SKM-1 (cell line): Measurements from ENCODE around the gene TTLL10.
"Not testable (repeated sequence)": the region's sequence is repeated elsewhere in the genome, so short reads cannot be mapped to it uniquely, and the experiment has no call there.

Experiments used
- DNase-seq: peaks from one replicate; lab custom pipeline; 2025; ENCODE audit not compliant: unreplicated experiment; lab: John Stamatoyannopoulos, UW

TTLL10 gene

GRCh38 chr1:1140673-1141072 is 33.0 kb upstream of the TTLL10 start:
- DNase-seq = no peak

- no peak for DNase-seq
Observed at GRCh38 chr1:1141244-1141910, 32.3 kb upstream of the TTLL10 start.

GRCh38 chr1:1141911-1142250 is 31.8 kb upstream of the TTLL10 start:
- no peak for DNase-seq

- not testable (repeated sequence) for DNase-seq
Observed at GRCh38 chr1:1142352-1142751, 31.3 kb upstream of the TTLL10 start.

GRCh38 chr1:1142844-1143243 is 30.8 kb upstream of the TTLL10 start:
- DNase-seq = no peak

- DNase-seq = no peak
Observed at GRCh38 chr1:1143636-1144035, 30.0 kb upstream of the TTLL10 start.

- DNase-seq = no peak
Observed at GRCh38 chr1:1144122-1144842, 29.4 kb upstream of the TTLL10 start.

- no peak for DNase-seq
Observed at GRCh38 chr1:1144843-1145546, 28.7 kb upstream of the TTLL10 start.

- no peak for DNase-seq
Observed at GRCh38 chr1:1145547-1145914, 28.1 kb upstream of the TTLL10 start.

GRCh38 chr1:1146026-1146425 is 27.7 kb upstream of the TTLL10 start:
- no peak for DNase-seq

- no peak for DNase-seq
Observed at GRCh38 chr1:1146596-1146995, 27.1 kb upstream of the TTLL10 start.

- no peak for DNase-seq
Observed at GRCh38 chr1:1148061-1148460, 25.6 kb upstream of the TTLL10 start.

- no peak for DNase-seq
Observed at GRCh38 chr1:1148569-1148968, 25.1 kb upstream of the TTLL10 start.

GRCh38 chr1:1149416-1149815 is 24.3 kb upstream of the TTLL10 start:
- DNase-seq = no peak

GRCh38 chr1:1150100-1150499 is 23.6 kb upstream of the TTLL10 start:
- no peak for DNase-seq

GRCh38 chr1:1151306-1151705 is 22.4 kb upstream of the TTLL10 start:
- DNase-seq = no peak

GRCh38 chr1:1152431-1152830 is 21.2 kb upstream of the TTLL10 start:
- DNase-seq = not testable (repeated sequence)

GRCh38 chr1:1153215-1153614 is 20.5 kb upstream of the TTLL10 start:
- DNase-seq = not testable (repeated sequence)

GRCh38 chr1:1153874-1154273 is 19.8 kb upstream of the TTLL10 start:
- no peak for DNase-seq

GRCh38 chr1:1155258-1155657 is 18.4 kb upstream of the TTLL10 start:
- no peak for DNase-seq

- DNase-seq = no peak
Observed at GRCh38 chr1:1156140-1157032, 17.3 kb upstream of the TTLL10 start.
